GM18951 (cell line): Measurements from ENCODE around the gene TMPRSS11D.

Experiments
- POLR2A ChIP-seq: IDR thresholded peaks from 4 replicates; pipeline ENCODE4 v1.6.1; 2011; ENCODE audit warnings: mild to moderate bottlenecking; ENCODE audit not compliant: insufficient read length, insufficient read depth; ENCODE audit errors: extremely low read depth
- in situ Hi-C: fragments of 300-500 bp; cut with MboI; formaldehyde crosslinking; loops from one replicate; pipeline ENCODE4 v1.12.0; 2022; ENCODE audit warnings: low sequenced_read_pairs, mixed read lengths, inconsistent platforms; ENCODE audit not compliant: unreplicated experiment

Gene TMPRSS11D

GRCh38 chr4:67787311-67787710 lies 96.5 kb downstream of the TMPRSS11D start:
- no peak for TF ChIP-seq POLR2A

GRCh38 chr4:67785528-67785927 lies 98.3 kb downstream of the TMPRSS11D start:
- no peak for TF ChIP-seq POLR2A
- in situ Hi-C loops = no loop called here

More at GRCh38 chr4:67787311-67787710, 96.5 kb downstream of the TMPRSS11D start:
- in situ Hi-C loops = no loop called here

GRCh38 chr4:67779631-67780030 lies 104.2 kb downstream of the TMPRSS11D start:
- no peak for TF ChIP-seq POLR2A
- in situ Hi-C loops = no loop called here

- TF ChIP-seq POLR2A = no peak
Observed at GRCh38 chr4:67776746-67777145, 107.1 kb downstream of the TMPRSS11D start.

More at GRCh38 chr4:67776746-67777145, 107.1 kb downstream of the TMPRSS11D start:
- in situ Hi-C loops = no loop called here
